Ishikawa (cell line): ENCODE measurements around the gene SPECC1.

Experiments used
- CEBPB ChIP-seq: IDR thresholded peaks from 2 replicates; pipeline ENCODE4 v1.6.1; 2012
- CREB1 ChIP-seq: IDR thresholded peaks from 2 replicates; pipeline ENCODE4 v1.6.1; 2012; ENCODE audit warnings: low read depth
- EGR1 ChIP-seq: IDR thresholded peaks from 2 replicates; pipeline ENCODE4 v1.6.1; 2012
- EP300 ChIP-seq: IDR thresholded peaks from 2 replicates; pipeline ENCODE4 v1.6.1; 2012; ENCODE audit warnings: borderline replicate concordance
- FOXM1 ChIP-seq: IDR thresholded peaks from 2 replicates; pipeline ENCODE4 v1.6.1; 2012; ENCODE audit warnings: low read depth, borderline replicate concordance
- NFIC ChIP-seq: IDR thresholded peaks from 2 replicates; pipeline ENCODE4 v1.6.1; 2012
- RAD21 ChIP-seq: IDR thresholded peaks from 2 replicates; pipeline ENCODE4 v1.6.1; 2012; ENCODE audit warnings: low read depth
- REST ChIP-seq: IDR thresholded peaks from 2 replicates; pipeline ENCODE4 v1.6.1; 2012; ENCODE audit warnings: low read depth, mild to moderate bottlenecking
- TAF1 ChIP-seq: IDR thresholded peaks from 2 replicates; pipeline ENCODE4 v1.6.1; 2012; ENCODE audit warnings: low read depth, mild to moderate bottlenecking
- TCF12 ChIP-seq: IDR thresholded peaks from 2 replicates; pipeline ENCODE4 v1.6.1; 2012; ENCODE audit warnings: low read depth
- TEAD4 ChIP-seq: IDR thresholded peaks from 2 replicates; pipeline ENCODE4 v1.6.1; 2012
- USF1 ChIP-seq: IDR thresholded peaks from 2 replicates; pipeline ENCODE4 v1.6.1; 2012
- YY1 ChIP-seq: IDR thresholded peaks from 2 replicates; pipeline ENCODE4 v1.6.1; 2012; ENCODE audit warnings: low read depth
- ZBTB7A ChIP-seq: IDR thresholded peaks from 2 replicates; pipeline ENCODE4 v1.6.1; 2012; ENCODE audit warnings: low read depth
- TF ChIP-seq, protein P1 (sequence below): IDR thresholded peaks from 2 replicates; pipeline ENCODE4 v1.6.1; 2012

The SPECC1 gene

DNA sequence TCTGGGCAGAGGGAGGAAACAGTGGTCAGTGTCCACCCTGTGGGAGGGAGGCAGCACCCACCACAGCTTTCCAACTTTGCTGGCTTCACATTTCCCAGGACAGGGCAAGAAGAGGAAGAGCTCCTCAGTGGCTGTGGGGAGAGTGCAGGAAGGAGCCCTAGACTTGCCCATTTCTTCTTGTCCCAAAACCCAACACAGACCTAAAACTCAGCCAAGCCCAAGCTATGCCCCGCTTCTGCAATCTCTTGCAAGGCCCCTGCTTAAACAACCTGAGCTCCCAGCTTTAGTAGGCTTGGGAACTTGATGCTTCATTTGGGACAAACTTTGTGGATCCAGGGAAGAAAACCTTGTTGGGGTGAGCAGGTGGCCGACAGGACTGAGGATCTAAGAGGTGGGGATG lies 284.3 kb downstream of the SPECC1 start:
- TF ChIP-seq REST (no peak), EGR1 (no peak), YY1 (no peak), NFIC (no peak), TAF1 (no peak), EP300 (no peak), CEBPB (no peak)

DNA sequence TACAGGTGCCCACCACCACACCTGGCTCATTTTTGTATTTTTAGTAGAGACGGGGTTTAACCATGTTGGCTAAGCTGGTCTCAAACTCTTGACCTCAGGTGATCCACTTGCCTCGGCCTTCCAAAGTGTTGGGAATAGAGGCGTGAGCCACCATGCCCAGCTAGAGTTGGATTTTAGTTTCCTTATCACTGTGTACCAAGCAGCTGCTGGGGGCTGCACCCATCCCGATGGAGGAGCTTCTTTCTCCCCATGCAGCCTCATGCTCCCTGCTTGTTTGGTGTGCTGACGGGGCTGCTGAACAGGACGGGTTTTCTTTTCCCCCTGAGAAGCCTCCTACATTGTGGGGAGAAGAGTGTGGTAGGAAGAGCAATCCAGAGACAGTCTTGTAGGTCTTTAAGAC lies 285.0 kb downstream of the SPECC1 start:
- no peak for TF ChIP-seq EGR1
- TF ChIP-seq USF1: no peak
- no peak for TF ChIP-seq FOXM1
- TF ChIP-seq TCF12: no peak
- no peak for TF ChIP-seq CEBPB
- no peak for TF ChIP-seq TAF1
- TF ChIP-seq EP300: no peak
- no peak for TF ChIP-seq REST
- no peak for TF ChIP-seq RAD21
- TF ChIP-seq CREB1: no peak
- TF ChIP-seq YY1: no peak
- TF ChIP-seq NFIC: no peak
- TF ChIP-seq, protein P1, sequence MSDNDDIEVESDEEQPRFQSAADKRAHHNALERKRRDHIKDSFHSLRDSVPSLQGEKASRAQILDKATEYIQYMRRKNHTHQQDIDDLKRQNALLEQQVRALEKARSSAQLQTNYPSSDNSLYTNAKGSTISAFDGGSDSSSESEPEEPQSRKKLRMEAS: no peak
- no peak for TF ChIP-seq TEAD4
- TF ChIP-seq ZBTB7A: no peak

DNA sequence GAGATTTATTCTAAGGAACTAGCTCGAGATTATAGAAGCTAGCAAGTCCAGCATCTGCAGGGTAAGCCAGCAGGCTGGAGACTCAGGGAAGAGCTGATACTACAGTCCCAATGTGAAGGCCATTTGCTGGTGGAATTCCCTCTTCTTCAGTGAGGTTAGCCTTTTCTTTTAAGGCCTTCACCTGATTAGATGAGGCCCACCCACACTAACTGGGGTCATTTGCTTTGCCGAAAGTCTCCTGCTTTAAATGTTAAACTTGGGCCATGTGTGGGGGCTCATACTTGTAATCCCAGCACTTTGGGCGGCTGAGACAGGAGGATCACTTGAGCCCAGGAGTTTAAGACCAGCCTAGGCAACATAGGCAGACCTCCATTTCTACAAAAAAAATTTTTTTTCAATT lies 289.9 kb downstream of the SPECC1 start:
- TF ChIP-seq EP300 (no peak), TEAD4 (no peak), TCF12 (no peak), REST (no peak), CREB1 (no peak), RAD21 (no peak), TAF1 (no peak), CEBPB (no peak), FOXM1 (no peak), ZBTB7A (no peak), USF1 (no peak), NFIC (no peak), YY1 (no peak), EGR1 (no peak)
- TF ChIP-seq, protein P1: no peak

DNA sequence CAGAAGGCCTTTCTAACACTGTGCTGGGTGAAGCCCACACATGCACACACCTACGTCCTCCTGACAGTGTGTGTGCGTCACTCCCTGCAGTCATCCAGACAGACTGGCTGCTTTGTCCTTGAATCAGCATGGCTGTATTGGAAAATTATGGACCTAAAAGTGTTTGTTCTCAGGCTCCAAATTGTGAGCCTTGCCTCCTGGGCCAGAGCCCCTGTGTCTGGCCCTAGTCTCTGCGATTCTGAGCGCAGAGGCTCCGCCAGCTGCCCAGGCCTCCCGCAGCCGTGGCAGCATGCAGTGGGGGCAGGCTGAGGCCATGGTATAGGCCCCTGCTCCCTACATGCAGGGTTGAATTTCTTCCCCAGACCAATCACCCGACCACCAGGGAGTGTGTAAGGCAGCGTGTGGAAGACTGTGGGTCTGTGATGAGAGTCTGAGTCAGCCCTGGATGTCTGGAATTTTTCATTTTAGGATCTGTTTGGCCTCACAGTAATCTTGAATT lies 291.3 kb downstream of the SPECC1 start:
- no peak for TF ChIP-seq CREB1

- TF ChIP-seq TAF1: no peak
- TF ChIP-seq EGR1: no peak
- no peak for TF ChIP-seq CEBPB
- no peak for TF ChIP-seq FOXM1
- no peak for TF ChIP-seq YY1
- no peak for TF ChIP-seq ZBTB7A
- TF ChIP-seq CREB1: no peak
- TF ChIP-seq, protein P1: no peak
- no peak for TF ChIP-seq RAD21
- no peak for TF ChIP-seq EP300
- no peak for TF ChIP-seq USF1
- no peak for TF ChIP-seq TCF12
- TF ChIP-seq REST: no peak
- no peak for TF ChIP-seq TEAD4
- TF ChIP-seq NFIC: no peak
Measured at GRCh38 chr17:20302246-20302917, 293.2 kb downstream of the SPECC1 start.
